ENCODE data around the gene EPHA4.

GRCh38 chr2:221467610-221468009 is 104.5 kb downstream of the EPHA4 start:
- no peak for TF ChIP-seq CTCF (IDR thresholded peaks at IDR 0.05)
- TF ChIP-seq POLR2A (IDR thresholded peaks at IDR 0.05), result no peak
- no peak for TF ChIP-seq EP300 (IDR thresholded peaks at IDR 0.05)

Measured in ovary (tissue), 3 donors.